Thoracic aorta (tissue), 2 donors: ENCODE results near the gene OR2AG1. TPM values are rescaled to one million over a fixed set of nuclear protein-coding genes. Genes with fewer than 3 reads are reported as not detected.

ENCODE experiments used
- ATAC-seq: fragments of 150-250 bp; one replicate; pipeline ENCODE4 v1.8.0; 2017; ENCODE audit warnings: low read depth; ENCODE audit not compliant: insufficient number of reproducible peaks, low FRiP score
- DNase-seq: peaks from one replicate; pipeline ENCODE4 v3.0.0-alpha.2; 2020; ENCODE audit warnings: low spot score
- H3K27ac ChIP-seq, 2 donors: fragments of 200-600 bp; sonication (generic); 1 replicate in 1 of 2; 2 replicates in 1 of 2; pipeline ENCODE4 v1.5.1; 2016; ENCODE audit warnings: mild to moderate bottlenecking in 2 of 2, moderate library complexity in 2 of 2
- H3K27me3 ChIP-seq: fragments of 200-600 bp; sonication (generic); replicated peaks from 2 replicates; pipeline ENCODE4 v1.6.0; 2016; ENCODE audit warnings: mild to moderate bottlenecking; ENCODE audit not compliant: insufficient read depth
- H3K36me3 ChIP-seq: fragments of 200-600 bp; sonication (generic); one replicate; pipeline ENCODE4 v1.5.1; 2016
- H3K4me1 ChIP-seq, 2 donors: fragments of 200-600 bp; sonication (generic); 1 replicate in 1 of 2; 2 replicates in 1 of 2; pipeline versions ENCODE4 v1.5.1 to v1.6.0; 2016; ENCODE audit warnings: low read depth in 2 of 2, mild to moderate bottlenecking in 1 of 2; ENCODE audit not compliant: control insufficient read depth in 1 of 2
- H3K4me3 ChIP-seq: fragments of 200-600 bp; sonication (generic); 2 replicates; pipeline ENCODE4 v1.5.1; 2016; ENCODE audit warnings: mild to moderate bottlenecking
- H3K9me3 ChIP-seq: fragments of 200-600 bp; sonication (generic); 2 replicates; pipeline ENCODE4 v1.5.1; 2016
- CTCF ChIP-seq: fragments of 200-600 bp; sonication (generic); IDR thresholded peaks from one replicate; pipeline ENCODE4 v1.5.1; 2019; ENCODE audit warnings: antibody characterized with exemption
- total RNA-seq, 2 donors: library from RNA; depleted of rRNA; stranded (reverse); fragments of >200 nt; gene quantifications; one replicate each; pipeline versions ENCODE4 v1.1.0 to v1.2.3, GENCODE V29; 2016

OR2AG1 gene
- total RNA-seq, 2 donors from 2014 or later = not detected

- H3K4me1 ChIP-seq = no peaks in the 10 kb centered on the region
- H3K9me3 ChIP-seq = no peaks in the 10 kb centered on the region
- H3K36me3 ChIP-seq = no peaks in the 10 kb centered on the region
- DNase-seq (no peak), ATAC-seq (no peak)
- no peak overlapping the region for H3K27ac ChIP-seq
- no peak for TF ChIP-seq CTCF
- no peaks in the 10 kb centered on the region for H3K27me3 ChIP-seq
- H3K4me3 ChIP-seq = no peak overlapping the region
Measured at GRCh38 chr11:6818967-6819366, 36.1 kb downstream of the OR2AG1 start.

- H3K4me1 ChIP-seq = no peaks in the 10 kb centered on the region
- DNase-seq (no peak), ATAC-seq (no peak)
- H3K4me3 ChIP-seq = no peak overlapping the region
- no peaks in the 10 kb centered on the region for H3K27me3 ChIP-seq
- no peaks in the 10 kb centered on the region for H3K36me3 ChIP-seq
- no peak overlapping the region for H3K27ac ChIP-seq
- H3K9me3 ChIP-seq = no peaks in the 10 kb centered on the region
- TF ChIP-seq CTCF = no peak
Measured at GRCh38 chr11:6824136-6824823, 41.5 kb downstream of the OR2AG1 start.

GRCh38 chr11:6825231-6825744 lies 42.5 kb downstream of the OR2AG1 start:
- no peak overlapping the region for H3K27ac ChIP-seq
- DNase-seq (no peak), ATAC-seq (no peak)

GRCh38 chr11:6828103-6828502 lies 45.3 kb downstream of the OR2AG1 start:
- no peak for TF ChIP-seq CTCF
- H3K36me3 ChIP-seq = no peaks in the 10 kb centered on the region
- DNase-seq (no peak), ATAC-seq (no peak)
- H3K4me3 ChIP-seq = no peak overlapping the region
- H3K9me3 ChIP-seq = no peaks in the 10 kb centered on the region
- H3K4me1 ChIP-seq = no peaks in the 10 kb centered on the region
- H3K27me3 ChIP-seq = no peaks in the 10 kb centered on the region
- H3K27ac ChIP-seq = no peak overlapping the region

More at GRCh38 chr11:6825231-6825744, 42.5 kb downstream of the OR2AG1 start:
- no peak for TF ChIP-seq CTCF
- H3K36me3 ChIP-seq = no peaks in the 10 kb centered on the region
- no peak overlapping the region for H3K4me3 ChIP-seq
- no peaks in the 10 kb centered on the region for H3K4me1 ChIP-seq
- no peaks in the 10 kb centered on the region for H3K27me3 ChIP-seq
- no peaks in the 10 kb centered on the region for H3K9me3 ChIP-seq

GRCh38 chr11:6833356-6833755 lies 50.5 kb downstream of the OR2AG1 start:
- H3K4me3 ChIP-seq = no peak overlapping the region
- ATAC-seq (no peak), DNase-seq (no peak)
- no peaks in the 10 kb centered on the region for H3K36me3 ChIP-seq
- no peak for TF ChIP-seq CTCF
- H3K27me3 ChIP-seq = no peaks in the 10 kb centered on the region
- no peak overlapping the region for H3K27ac ChIP-seq
- H3K9me3 ChIP-seq = no peaks in the 10 kb centered on the region
- no peaks in the 10 kb centered on the region for H3K4me1 ChIP-seq
